ENCODE data around the gene HSPB8.
"Not testable (repeated sequence)": the region's sequence is repeated elsewhere in the genome, so short reads cannot be mapped to it uniquely, and the experiment has no call there.

Gene HSPB8

GRCh38 chr12:119208626-119209061 lies 29.9 kb downstream of the HSPB8 start:
- Histone ChIP-seq H3K4me1 (ENCODE audit: insufficient read depth, low read length) (peaks cover 8% of the 10 kb centered on the region; the same call in 1 of the 2 replicates), H3K9ac (ENCODE audit: low read depth, low read length) (no peak overlapping the region), H3K27me3 (ENCODE audit: insufficient read depth, low read length) (no peaks in the 10 kb centered on the region), H3K9me3 (ENCODE audit: insufficient read depth, low read depth, low read length) (no peaks in the 10 kb centered on the region), H3K27ac (ENCODE audit: low read length) (no peak overlapping the region), H3K4me3 (ENCODE audit: low read length) (no peak overlapping the region), H3K36me3 (ENCODE audit: insufficient read depth, low read depth, low read length) (no peaks in the 10 kb centered on the region)

GRCh38 chr12:119211884-119212283 lies 33.2 kb downstream of the HSPB8 start:
- Histone ChIP-seq H3K27me3 (ENCODE audit: insufficient read depth, low read length) (no peaks in the 10 kb centered on the region), H3K4me1 (ENCODE audit: insufficient read depth, low read length) (peaks cover under 1% of the 10 kb centered on the region; the same call in 1 of the 2 replicates), H3K9me3 (ENCODE audit: insufficient read depth, low read depth, low read length) (no peaks in the 10 kb centered on the region), H3K27ac (ENCODE audit: low read length) (no peak overlapping the region), H3K9ac (ENCODE audit: low read depth, low read length) (no peak overlapping the region), H3K4me3 (ENCODE audit: low read length) (no peak overlapping the region), H3K36me3 (ENCODE audit: insufficient read depth, low read depth, low read length) (no peaks in the 10 kb centered on the region)

GRCh38 chr12:119216084-119216483 lies 37.4 kb downstream of the HSPB8 start:
- H3K36me3 ChIP-seq (ENCODE audit: insufficient read depth, low read depth, low read length): no peaks in the 10 kb centered on the region
- peaks cover 7% of the 10 kb centered on the region; the same call in 1 of the 2 replicates for H3K9me3 ChIP-seq (ENCODE audit: insufficient read depth, low read depth, low read length)
- peaks cover 29% of the 10 kb centered on the region for H3K4me1 ChIP-seq (ENCODE audit: insufficient read depth, low read length)
- H3K27me3 ChIP-seq (ENCODE audit: insufficient read depth, low read length): no peaks in the 10 kb centered on the region
- no peak overlapping the region for H3K4me3 ChIP-seq (ENCODE audit: low read length)
- no peak overlapping the region for H3K9ac ChIP-seq (ENCODE audit: low read depth, low read length)
- no peak overlapping the region for H3K27ac ChIP-seq (ENCODE audit: low read length)

GRCh38 chr12:119218875-119219274 lies 40.1 kb downstream of the HSPB8 start:
- H3K27ac ChIP-seq (ENCODE audit: low read length): peak overlapping the region; percentile 72
- H3K36me3 ChIP-seq (ENCODE audit: insufficient read depth, low read depth, low read length); H3K27me3 ChIP-seq (ENCODE audit: insufficient read depth, low read length): not testable (repeated sequence)
- peaks cover 29% of the 10 kb centered on the region for H3K4me1 ChIP-seq (ENCODE audit: insufficient read depth, low read length)
- peaks cover 12% of the 10 kb centered on the region; the same call in 1 of the 2 replicates for H3K9me3 ChIP-seq (ENCODE audit: insufficient read depth, low read depth, low read length)
- peak overlapping the region; percentile 21; the same call in 1 of the 2 replicates for H3K4me3 ChIP-seq (ENCODE audit: low read length)
- H3K9ac ChIP-seq (ENCODE audit: low read depth, low read length): peak overlapping the region; percentile 79; the same call in 1 of the 2 replicates

- H3K9ac ChIP-seq (ENCODE audit: low read depth, low read length): no peak overlapping the region
- peaks cover 12% of the 10 kb centered on the region; the same call in 1 of the 2 replicates for H3K9me3 ChIP-seq (ENCODE audit: insufficient read depth, low read depth, low read length)
- peaks cover 26% of the 10 kb centered on the region; the same call in 1 of the 2 replicates for H3K4me1 ChIP-seq (ENCODE audit: insufficient read depth, low read length)
- H3K4me3 ChIP-seq (ENCODE audit: low read length): no peak overlapping the region
- no peak overlapping the region for H3K27ac ChIP-seq (ENCODE audit: low read length)
- no peaks in the 10 kb centered on the region for H3K36me3 ChIP-seq (ENCODE audit: insufficient read depth, low read depth, low read length)
- H3K27me3 ChIP-seq (ENCODE audit: insufficient read depth, low read length): no peaks in the 10 kb centered on the region
These were observed 43.7 kb downstream of the HSPB8 start for GRCh38 chr12:119222222-119222951.

- Histone ChIP-seq H3K27me3 (ENCODE audit: insufficient read depth, low read length) (no peaks in the 10 kb centered on the region), H3K9ac (ENCODE audit: low read depth, low read length) (no peak overlapping the region), H3K9me3 (ENCODE audit: insufficient read depth, low read depth, low read length) (peaks cover 5% of the 10 kb centered on the region; the same call in 1 of the 2 replicates), H3K36me3 (ENCODE audit: insufficient read depth, low read depth, low read length) (no peaks in the 10 kb centered on the region), H3K27ac (ENCODE audit: low read length) (no peak overlapping the region), H3K4me1 (ENCODE audit: insufficient read depth, low read length) (peaks cover 9% of the 10 kb centered on the region; the same call in 1 of the 2 replicates), H3K4me3 (ENCODE audit: low read length) (no peak overlapping the region)
These were observed 46.7 kb downstream of the HSPB8 start for GRCh38 chr12:119225454-119225853.

GRCh38 chr12:119227292-119227691 lies 48.6 kb downstream of the HSPB8 start:
- H3K36me3 ChIP-seq (ENCODE audit: insufficient read depth, low read depth, low read length): no peaks in the 10 kb centered on the region
- no peak overlapping the region for H3K9ac ChIP-seq (ENCODE audit: low read depth, low read length)
- H3K27me3 ChIP-seq (ENCODE audit: insufficient read depth, low read length): no peaks in the 10 kb centered on the region
- no peak overlapping the region for H3K4me3 ChIP-seq (ENCODE audit: low read length)
- peaks cover 6% of the 10 kb centered on the region; the same call in 1 of the 2 replicates for H3K4me1 ChIP-seq (ENCODE audit: insufficient read depth, low read length)
- H3K27ac ChIP-seq (ENCODE audit: low read length): no peak overlapping the region
- 0 out of 2 replicates have a peak, but pooled peaks cover under 1% of the 10 kb centered on the region for H3K9me3 ChIP-seq (ENCODE audit: insufficient read depth, low read depth, low read length)

- Histone ChIP-seq H3K4me3 (ENCODE audit: low read length) (no peak overlapping the region), H3K36me3 (ENCODE audit: insufficient read depth, low read depth, low read length) (no peaks in the 10 kb centered on the region), H3K4me1 (ENCODE audit: insufficient read depth, low read length) (peaks cover 8% of the 10 kb centered on the region; the same call in 1 of the 2 replicates), H3K27ac (ENCODE audit: low read length) (no peak overlapping the region), H3K9ac (ENCODE audit: low read depth, low read length) (no peak overlapping the region), H3K27me3 (ENCODE audit: insufficient read depth, low read length) (no peaks in the 10 kb centered on the region), H3K9me3 (ENCODE audit: insufficient read depth, low read depth, low read length) (no peaks in the 10 kb centered on the region)
These were observed 50.5 kb downstream of the HSPB8 start for GRCh38 chr12:119229205-119229604.

GRCh38 chr12:119229837-119230236 lies 51.1 kb downstream of the HSPB8 start:
- no peaks in the 10 kb centered on the region for H3K9me3 ChIP-seq (ENCODE audit: insufficient read depth, low read depth, low read length)
- no peaks in the 10 kb centered on the region for H3K36me3 ChIP-seq (ENCODE audit: insufficient read depth, low read depth, low read length)
- no peaks in the 10 kb centered on the region for H3K27me3 ChIP-seq (ENCODE audit: insufficient read depth, low read length)
- H3K4me1 ChIP-seq (ENCODE audit: insufficient read depth, low read length): peaks cover 11% of the 10 kb centered on the region; the same call in 1 of the 2 replicates
- peak overlapping the region; percentile 92 for H3K27ac ChIP-seq (ENCODE audit: low read length)
- H3K4me3 ChIP-seq (ENCODE audit: low read length): peak overlapping the region; percentile 60
- peak overlapping the region; percentile 72; the same call in 1 of the 2 replicates for H3K9ac ChIP-seq (ENCODE audit: low read depth, low read length)

- Histone ChIP-seq H3K9me3 (ENCODE audit: insufficient read depth, low read depth, low read length) (no peaks in the 10 kb centered on the region), H3K27me3 (ENCODE audit: insufficient read depth, low read length) (no peaks in the 10 kb centered on the region), H3K4me3 (ENCODE audit: low read length) (no peak overlapping the region), H3K4me1 (ENCODE audit: insufficient read depth, low read length) (peaks cover 12% of the 10 kb centered on the region; the same call in 1 of the 2 replicates), H3K36me3 (ENCODE audit: insufficient read depth, low read depth, low read length) (no peaks in the 10 kb centered on the region), H3K27ac (ENCODE audit: low read length) (peak overlapping the region; percentile 92), H3K9ac (ENCODE audit: low read depth, low read length) (no peak overlapping the region)
These were observed 52.1 kb downstream of the HSPB8 start for GRCh38 chr12:119230807-119231206.

GRCh38 chr12:119231774-119232173 lies 53.0 kb downstream of the HSPB8 start:
- H3K4me1 ChIP-seq (ENCODE audit: insufficient read depth, low read length): peaks cover 21% of the 10 kb centered on the region
- no peaks in the 10 kb centered on the region for H3K36me3 ChIP-seq (ENCODE audit: insufficient read depth, low read depth, low read length)
- no peak overlapping the region for H3K9ac ChIP-seq (ENCODE audit: low read depth, low read length)
- H3K4me3 ChIP-seq (ENCODE audit: low read length): no peak overlapping the region
- no peak overlapping the region for H3K27ac ChIP-seq (ENCODE audit: low read length)
- H3K9me3 ChIP-seq (ENCODE audit: insufficient read depth, low read depth, low read length): no peaks in the 10 kb centered on the region
- H3K27me3 ChIP-seq (ENCODE audit: insufficient read depth, low read length): no peaks in the 10 kb centered on the region

GRCh38 chr12:119235197-119235751 lies 56.5 kb downstream of the HSPB8 start:
- H3K4me1 ChIP-seq (ENCODE audit: insufficient read depth, low read length): peaks cover 22% of the 10 kb centered on the region
- H3K9me3 ChIP-seq (ENCODE audit: insufficient read depth, low read depth, low read length): no peaks in the 10 kb centered on the region
- no peaks in the 10 kb centered on the region for H3K27me3 ChIP-seq (ENCODE audit: insufficient read depth, low read length)
- no peak overlapping the region for H3K27ac ChIP-seq (ENCODE audit: low read length)
- H3K36me3 ChIP-seq (ENCODE audit: insufficient read depth, low read depth, low read length): no peaks in the 10 kb centered on the region
- no peak overlapping the region for H3K4me3 ChIP-seq (ENCODE audit: low read length)
- H3K9ac ChIP-seq (ENCODE audit: low read depth, low read length): no peak overlapping the region

Data from iPS-20b (cell line).